HEK293T (cell line): Measurements from ENCODE around the gene WDR45B.

Experiments
- CTCF ChIA-PET: fragments of 350-600 bp; formaldehyde crosslinking; extraction: SDS; loops from one replicate; lab custom pipeline; 2021; ENCODE audit warnings: antibody characterized with exemption, inconsistent platforms; lab: Yijun Ruan, JAX
- POLR2A ChIA-PET: fragments of 350-600 bp; formaldehyde crosslinking; extraction: SDS; loops from one replicate; lab custom pipeline; 2020; ENCODE audit warnings: antibody characterized with exemption, inconsistent platforms; lab: Yijun Ruan, JAX
- DNase-seq: peaks from one replicate; pipeline ENCODE4 v3.0.0; 2012; ENCODE audit warnings: mixed read lengths; ENCODE audit errors: extremely low spot score
- ARNT ChIP-seq: fragments of 450-650 bp; IDR thresholded peaks from 2 replicates; pipeline ENCODE4 v1.6.1; 2017; ENCODE audit warnings: mild to moderate bottlenecking
- BHLHE40 ChIP-seq: fragments of 450-650 bp; IDR thresholded peaks from 2 replicates; pipeline ENCODE4 v1.6.1; 2016; ENCODE audit warnings: mild to moderate bottlenecking, moderate library complexity, borderline replicate concordance
- CTBP1 ChIP-seq: fragments of 450-650 bp; IDR thresholded peaks from 2 replicates; pipeline ENCODE4 v1.6.1; 2016; ENCODE audit warnings: borderline replicate concordance
- ELF4 ChIP-seq: fragments of 450-650 bp; IDR thresholded peaks from 2 replicates; pipeline ENCODE4 v1.6.1; 2017; ENCODE audit warnings: antibody characterized with exemption
- FOXA1 ChIP-seq: fragments of 450-650 bp; IDR thresholded peaks from 2 replicates; pipeline ENCODE4 v1.6.1; 2016; ENCODE audit warnings: mild to moderate bottlenecking
- FOXK2 ChIP-seq: fragments of 450-650 bp; IDR thresholded peaks from 2 replicates; pipeline ENCODE4 v1.6.1; 2016; ENCODE audit warnings: mild to moderate bottlenecking
- FOXM1 ChIP-seq: fragments of 450-650 bp; IDR thresholded peaks from 2 replicates; pipeline ENCODE4 v1.6.1; 2017; ENCODE audit warnings: mild to moderate bottlenecking, borderline replicate concordance
- HDGF ChIP-seq: fragments of 450-650 bp; IDR thresholded peaks from 2 replicates; pipeline ENCODE4 v1.6.1; 2017; ENCODE audit warnings: antibody characterized with exemption, borderline replicate concordance
- L3MBTL2 ChIP-seq: fragments of 450-650 bp; conservative IDR thresholded peaks from 2 replicates; pipeline ENCODE4 v1.6.1; 2016; ENCODE audit warnings: mild to moderate bottlenecking
- LEF1 ChIP-seq: fragments of 450-650 bp; IDR thresholded peaks from 2 replicates; pipeline ENCODE4 v1.6.1; 2017; ENCODE audit warnings: mild to moderate bottlenecking, borderline replicate concordance
- NFRKB ChIP-seq: fragments of 450-650 bp; IDR thresholded peaks from 2 replicates; pipeline ENCODE4 v1.6.1; 2016; ENCODE audit warnings: mild to moderate bottlenecking, moderate library complexity
- SP1 ChIP-seq: fragments of 450-650 bp; IDR thresholded peaks from 2 replicates; pipeline ENCODE4 v1.6.1; 2017
- SUZ12 ChIP-seq: fragments of 450-650 bp; IDR thresholded peaks from 2 replicates; pipeline ENCODE4 v1.6.1; 2016; ENCODE audit warnings: mild to moderate bottlenecking
- TARDBP ChIP-seq: fragments of 450-650 bp; IDR thresholded peaks from 2 replicates; pipeline ENCODE4 v1.6.1; 2016
- ZNF384 ChIP-seq: fragments of 450-650 bp; IDR thresholded peaks from 2 replicates; pipeline ENCODE4 v1.6.1; 2016
- TF ChIP-seq, protein P1 (sequence below): fragments of 450-650 bp; IDR thresholded peaks from 2 replicates; pipeline ENCODE4 v1.6.1; 2016

Gene WDR45B

DNA sequence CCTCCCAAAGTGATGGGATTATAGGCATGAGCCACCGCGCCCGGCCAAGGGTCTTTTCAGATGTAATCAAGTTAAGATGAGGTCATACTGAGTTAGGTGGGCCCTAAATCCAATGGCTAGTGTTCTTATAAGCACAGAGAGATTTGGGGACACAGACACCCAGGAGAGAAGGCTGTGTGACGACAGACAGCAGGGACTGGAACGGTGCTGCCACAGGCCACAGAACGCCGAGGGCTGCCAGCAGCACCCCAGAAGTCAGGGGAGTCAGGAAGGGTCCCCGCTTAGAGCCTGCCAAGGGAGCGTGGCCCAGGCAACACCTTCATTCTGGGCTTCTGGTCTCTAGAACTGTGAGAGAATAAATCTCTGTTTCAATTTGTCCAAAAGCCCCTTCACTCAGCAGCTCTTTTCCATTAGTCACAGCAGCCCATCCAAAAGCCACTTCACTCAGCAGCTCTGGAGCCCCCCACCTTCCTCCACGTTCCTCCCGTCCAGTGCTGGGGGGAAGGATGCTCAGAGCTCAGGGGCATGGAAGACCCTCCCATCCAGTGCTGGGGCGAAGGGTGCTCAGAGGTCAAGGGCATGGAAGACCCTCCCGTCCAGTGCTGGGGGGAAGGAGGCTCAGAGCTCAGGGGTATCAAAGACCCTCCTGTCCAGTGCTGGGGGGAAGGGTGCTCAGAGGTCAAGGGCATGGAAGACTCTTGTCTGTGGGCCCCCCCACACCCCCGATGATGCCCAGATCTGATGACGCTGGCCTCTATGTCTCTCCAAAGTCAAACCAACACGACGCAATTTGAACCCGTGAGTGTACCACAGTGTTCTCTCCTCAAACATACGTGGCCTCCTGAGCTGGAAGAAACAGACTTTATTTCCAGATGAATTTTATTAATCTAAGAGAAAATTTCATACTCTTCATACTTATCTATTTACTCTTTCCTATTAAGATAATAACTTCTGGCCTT lies 38.4 kb upstream of the WDR45B start:
- CTCF ChIA-PET = no interaction called here
- no peak for TF ChIP-seq FOXK2
- TF ChIP-seq, protein P1, sequence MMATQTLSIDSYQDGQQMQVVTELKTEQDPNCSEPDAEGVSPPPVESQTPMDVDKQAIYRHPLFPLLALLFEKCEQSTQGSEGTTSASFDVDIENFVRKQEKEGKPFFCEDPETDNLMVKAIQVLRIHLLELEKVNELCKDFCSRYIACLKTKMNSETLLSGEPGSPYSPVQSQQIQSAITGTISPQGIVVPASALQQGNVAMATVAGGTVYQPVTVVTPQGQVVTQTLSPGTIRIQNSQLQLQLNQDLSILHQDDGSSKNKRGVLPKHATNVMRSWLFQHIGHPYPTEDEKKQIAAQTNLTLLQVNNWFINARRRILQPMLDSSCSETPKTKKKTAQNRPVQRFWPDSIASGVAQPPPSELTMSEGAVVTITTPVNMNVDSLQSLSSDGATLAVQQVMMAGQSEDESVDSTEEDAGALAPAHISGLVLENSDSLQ = no peak
- no peak for TF ChIP-seq HDGF
- TF ChIP-seq ELF4 = no peak
- TF ChIP-seq TARDBP = no peak
- TF ChIP-seq BHLHE40 = no peak
- no peak for TF ChIP-seq FOXM1
- no peak for TF ChIP-seq LEF1
- TF ChIP-seq NFRKB = no peak
- no peak for DNase-seq
- POLR2A ChIA-PET = interaction anchor here (1.0 kb wide), 1 partner anchor 30 kb away, joined by 3 read pairs; the partner anchor contains the start of gene FN3KRP

DNA sequence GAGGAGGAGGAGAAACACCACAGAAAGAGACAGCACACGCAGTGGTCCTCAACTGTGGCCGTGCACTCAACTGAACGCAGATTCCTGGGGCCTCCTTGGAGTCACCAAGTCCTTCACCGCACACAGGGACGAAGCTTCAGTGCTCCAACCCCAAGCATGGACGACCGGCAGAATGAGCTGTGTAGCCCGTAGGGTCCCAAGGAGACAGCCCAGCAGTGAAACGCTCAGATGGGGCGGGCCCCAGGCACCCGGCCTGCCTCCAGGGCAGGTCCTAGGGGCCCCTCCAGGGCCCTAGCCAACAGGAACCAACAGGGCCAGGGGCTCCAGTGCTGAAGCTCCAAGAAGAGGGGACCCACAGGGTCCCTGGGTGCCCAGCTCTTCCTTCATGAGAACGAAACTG lies 37.0 kb upstream of the WDR45B start:
- CTCF ChIA-PET = no interaction called here
- POLR2A ChIA-PET = no interaction called here
- no peak for DNase-seq
- TF ChIP-seq CTBP1 = no peak
- TF ChIP-seq L3MBTL2 = no peak
- TF ChIP-seq FOXM1 = no peak
- TF ChIP-seq ELF4 = no peak
- no peak for TF ChIP-seq HDGF
- TF ChIP-seq FOXA1 = no peak
- no peak for TF ChIP-seq TARDBP
- TF ChIP-seq ZNF384 = no peak
- no peak for TF ChIP-seq LEF1
- no peak for TF ChIP-seq BHLHE40
- TF ChIP-seq SP1 = no peak
- no peak for TF ChIP-seq SUZ12
- TF ChIP-seq FOXK2 = no peak
- TF ChIP-seq ARNT = no peak
- no peak for TF ChIP-seq NFRKB

DNA sequence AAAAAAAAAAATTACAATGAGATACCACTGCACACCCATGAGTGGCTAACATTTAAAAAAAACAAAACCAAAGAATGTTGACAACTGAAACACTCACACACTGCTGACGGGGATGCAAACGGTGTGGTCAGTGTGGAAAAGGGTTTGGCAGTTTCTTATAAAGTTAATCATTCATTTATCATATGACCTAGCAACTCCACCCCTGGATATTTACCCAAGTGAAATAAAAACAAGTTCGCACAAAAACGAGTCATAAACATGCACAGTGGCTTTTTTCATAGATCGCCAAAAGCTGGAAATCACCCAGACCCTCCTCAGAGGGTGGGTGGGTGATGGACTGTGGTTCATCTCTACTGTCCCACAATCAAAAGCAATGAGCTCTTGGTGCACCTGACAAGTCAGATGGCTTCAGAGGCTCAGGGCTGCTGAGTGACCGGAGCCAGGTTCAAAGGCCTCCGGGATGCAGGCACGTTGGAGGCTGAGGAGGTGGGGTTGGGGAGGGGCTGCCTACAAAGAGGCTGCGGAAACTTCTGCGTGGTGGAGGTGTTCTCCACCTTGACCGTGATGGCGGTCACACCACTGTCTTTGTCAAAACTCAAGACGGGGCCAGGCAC lies 36.1 kb upstream of the WDR45B start:
- DNase-seq = no peak
- TF ChIP-seq SP1 (no peak), HDGF (no peak), ZNF384 (no peak), LEF1 (no peak), FOXK2 (no peak), BHLHE40 (no peak), ELF4 (no peak), TARDBP (no peak), FOXM1 (no peak), FOXA1 (no peak), L3MBTL2 (no peak), SUZ12 (no peak), ARNT (no peak), CTBP1 (no peak), NFRKB (no peak)
- TF ChIP-seq, protein P1 = no peak
- ChIA-PET CTCF (no interaction called here), POLR2A (no interaction called here)

DNA sequence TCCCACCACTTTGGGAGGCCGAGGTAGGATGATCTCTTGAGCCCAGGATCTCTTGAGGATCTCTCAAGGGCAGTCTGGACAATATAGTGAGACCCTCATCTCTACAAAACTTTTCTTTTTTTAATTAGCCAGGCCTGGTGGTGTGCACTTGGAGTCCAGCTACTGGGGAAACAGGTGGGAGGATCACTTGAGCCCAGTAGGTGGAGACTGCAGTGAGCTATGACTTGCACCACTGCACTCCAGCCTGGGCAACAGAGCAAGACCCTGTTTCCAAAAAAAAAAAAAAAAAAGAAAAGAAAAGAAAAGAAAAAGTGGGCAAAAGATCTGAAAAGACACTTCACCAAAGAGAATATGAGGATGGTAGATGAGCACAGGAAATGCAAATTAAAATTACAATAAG lies 35.3 kb upstream of the WDR45B start:
- no peak for DNase-seq
- ChIA-PET CTCF (no interaction called here), POLR2A (no interaction called here)
- no peak for TF ChIP-seq TARDBP
- no peak for TF ChIP-seq FOXM1
- no peak for TF ChIP-seq ELF4
- TF ChIP-seq NFRKB = no peak
- no peak for TF ChIP-seq FOXA1
- TF ChIP-seq L3MBTL2 = no peak
- TF ChIP-seq SUZ12 = no peak

DNA sequence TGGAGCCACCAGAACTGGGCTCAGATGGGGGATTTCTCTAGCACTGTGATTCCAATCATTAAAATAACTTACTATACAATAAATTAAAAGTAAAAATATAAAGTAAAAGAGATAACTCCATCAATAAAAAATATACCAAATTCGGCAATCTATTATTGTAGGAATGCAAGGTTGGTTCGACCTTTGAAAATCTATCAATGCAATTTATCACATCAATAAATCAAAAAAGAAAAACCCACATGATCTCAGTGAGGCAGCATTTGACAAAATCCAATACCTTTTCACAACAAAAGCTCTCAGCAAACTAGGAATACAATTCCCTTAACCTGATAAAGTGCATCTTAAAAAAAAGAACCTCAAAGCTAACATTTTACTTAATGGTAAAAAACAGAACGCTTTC lies 33.3 kb upstream of the WDR45B start:
- ChIA-PET POLR2A (no interaction called here), CTCF (no interaction called here)
- no peak for TF ChIP-seq SP1
- no peak for TF ChIP-seq FOXK2
- no peak for TF ChIP-seq BHLHE40
- TF ChIP-seq, protein P1 = no peak
- no peak for TF ChIP-seq ZNF384
- TF ChIP-seq CTBP1 = no peak
- no peak for DNase-seq
